ENCODE data around the gene MYL6B. TPM values are rescaled to one million over a fixed set of nuclear protein-coding genes. Genes with fewer than 3 reads are reported as not detected.

Gene MYL6B
- total RNA-seq, 3 donors from 2014 or later, result 30.3 to 34.5 (median 30.8) TPM

DNA sequence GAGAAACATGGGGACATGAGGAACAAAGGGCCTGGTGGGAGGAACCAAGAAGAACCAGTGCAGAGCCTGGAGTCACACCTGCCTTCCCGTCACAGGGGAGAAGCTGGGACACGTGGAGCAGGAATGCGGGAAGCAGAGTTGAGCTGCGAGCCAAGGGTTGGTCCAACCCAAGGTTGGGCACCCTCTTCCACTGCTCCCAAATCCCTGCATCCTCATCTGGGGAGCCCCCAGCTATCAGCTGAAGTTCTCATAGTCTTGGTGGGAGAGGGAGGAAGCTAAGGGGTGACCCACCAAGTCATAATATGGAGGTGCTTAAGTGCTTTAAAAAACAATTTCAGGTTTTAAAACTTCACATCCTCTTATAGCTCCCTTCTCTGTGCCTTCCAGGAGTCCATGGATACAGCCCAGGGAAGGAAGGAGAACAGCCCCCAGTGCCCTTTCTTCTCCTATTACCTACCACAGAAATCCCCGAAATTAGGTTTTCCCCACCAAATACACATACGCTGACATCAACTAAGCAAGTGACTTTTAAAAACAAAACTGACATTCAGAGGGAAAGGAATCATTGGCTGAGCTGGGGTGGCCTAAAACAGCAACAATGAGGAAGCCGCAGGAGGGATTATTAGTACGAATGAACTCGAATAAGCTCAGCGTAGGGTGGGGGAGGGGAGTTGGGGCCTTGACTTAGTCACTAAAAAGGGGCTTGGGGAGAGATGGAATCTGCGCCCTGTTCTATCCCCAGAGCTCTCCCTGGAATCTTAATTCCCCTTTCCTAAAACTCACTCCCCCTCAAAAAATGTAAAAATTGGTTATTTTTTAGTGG, 10.3 kb downstream of the MYL6B start:
- no peak for ATAC-seq

DNA sequence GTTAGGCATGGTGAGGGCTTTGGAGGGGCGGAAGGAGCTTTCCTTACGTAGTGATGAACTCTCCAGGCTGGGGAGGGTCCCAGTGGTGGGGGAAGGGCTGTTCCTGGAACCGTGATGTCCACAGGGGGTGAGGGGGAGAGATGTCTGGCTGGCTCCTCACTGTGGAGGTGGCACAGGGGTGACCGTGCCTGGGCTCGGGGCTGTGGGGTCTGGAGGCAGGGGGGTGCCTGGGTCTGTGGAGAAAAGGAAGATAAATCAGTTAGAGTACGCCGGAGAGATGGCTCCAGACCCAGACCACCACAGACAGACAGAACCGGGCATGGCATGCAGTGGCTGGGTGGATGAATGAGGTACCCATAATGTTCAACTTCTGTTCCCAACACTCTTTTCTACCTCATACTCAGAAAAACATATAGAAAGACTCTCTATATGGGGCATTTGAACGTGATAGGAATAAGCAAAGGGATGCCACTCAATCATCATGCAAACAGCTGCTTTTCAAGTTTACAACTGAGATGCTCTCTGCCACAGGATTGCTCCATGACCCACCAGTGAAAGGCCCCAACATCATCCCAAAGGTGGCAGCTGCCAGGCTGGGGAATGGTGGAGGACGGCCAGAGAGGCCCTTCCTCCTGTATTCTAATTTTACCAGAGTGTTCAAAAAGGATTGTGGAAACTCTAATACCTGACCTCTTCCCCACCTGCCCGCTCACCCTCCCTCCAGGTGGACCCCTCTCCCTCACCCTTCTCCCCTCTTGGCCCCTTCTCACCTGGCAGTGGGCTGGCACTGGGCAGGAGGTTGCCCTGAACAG, 11.4 kb downstream of the MYL6B start:
- Mint-ChIP-seq H3K36me3 (ENCODE audit: insufficient read depth) (peaks cover 46% of the 10 kb centered on the region), H3K9me3 (no peaks in the 10 kb centered on the region), H3K4me1 (ENCODE audit: low read depth) (peaks cover 28% of the 10 kb centered on the region), H3K27me3 (ENCODE audit: low read depth) (no peaks in the 10 kb centered on the region), H3K4me3 (no peak overlapping the region)
- DNase-seq, result no peak
- ATAC-seq, result no peak

More for the DNA sequence above, 10.3 kb downstream of the MYL6B start:
- no peak for DNase-seq
- Mint-ChIP-seq H3K4me3 (no peak overlapping the region), H3K27me3 (ENCODE audit: low read depth) (no peaks in the 10 kb centered on the region), H3K36me3 (ENCODE audit: insufficient read depth) (peaks cover 42% of the 10 kb centered on the region), H3K4me1 (ENCODE audit: low read depth) (peaks cover 28% of the 10 kb centered on the region), H3K9me3 (no peaks in the 10 kb centered on the region)

DNA sequence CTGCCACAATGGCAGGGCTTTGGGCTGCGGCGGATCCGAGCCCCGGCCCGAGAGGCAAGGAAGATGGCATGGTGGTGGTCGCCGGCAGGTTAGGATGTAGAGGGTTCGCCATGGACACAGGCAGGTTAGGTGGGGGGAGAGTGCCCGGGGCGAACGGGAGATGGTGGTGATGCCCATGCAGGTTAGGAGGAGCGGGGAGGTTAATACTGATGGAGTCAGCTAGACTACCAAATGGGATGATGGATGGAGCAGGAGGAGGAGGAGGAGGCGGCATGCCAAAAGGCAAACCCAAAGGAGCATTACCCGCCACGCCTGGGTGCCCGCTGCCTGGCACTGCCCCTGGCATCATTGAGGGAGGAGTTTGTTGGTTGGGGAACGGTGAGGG, 11.9 kb downstream of the MYL6B start:
- DNase-seq (no peak), ATAC-seq (no peak)
- no peaks in the 10 kb centered on the region for H3K27me3 Mint-ChIP-seq (ENCODE audit: low read depth)
- peaks cover 41% of the 10 kb centered on the region for H3K36me3 Mint-ChIP-seq (ENCODE audit: insufficient read depth)
- H3K9me3 Mint-ChIP-seq, result no peaks in the 10 kb centered on the region
- peaks cover 23% of the 10 kb centered on the region for H3K4me1 Mint-ChIP-seq (ENCODE audit: low read depth)
- no peak overlapping the region for H3K4me3 Mint-ChIP-seq

DNA sequence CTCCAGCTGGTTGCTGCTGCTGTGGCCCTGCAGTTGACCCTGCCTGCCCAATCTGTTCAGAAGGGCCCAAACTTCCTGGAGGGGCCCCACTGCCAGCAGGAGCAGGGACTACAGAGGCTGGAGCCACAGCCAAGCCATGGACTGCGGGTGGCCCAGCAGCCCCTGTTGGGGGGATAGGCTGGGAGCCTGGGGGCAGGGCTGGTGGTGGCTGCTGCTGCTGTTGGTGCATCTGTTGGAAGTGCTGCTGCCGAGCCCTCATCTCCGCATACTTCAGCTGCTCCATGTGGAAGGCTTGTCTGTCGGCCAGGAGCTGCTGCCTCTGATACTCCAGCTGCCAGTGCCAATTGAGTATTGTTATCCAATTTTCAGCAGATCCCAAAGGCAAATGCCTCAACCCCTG, 13.0 kb downstream of the MYL6B start:
- Mint-ChIP-seq H3K27me3 (ENCODE audit: low read depth) (no peaks in the 10 kb centered on the region), H3K4me3 (no peak overlapping the region), H3K36me3 (ENCODE audit: insufficient read depth) (peaks cover 42% of the 10 kb centered on the region), H3K9me3 (no peaks in the 10 kb centered on the region), H3K4me1 (ENCODE audit: low read depth) (peaks cover 14% of the 10 kb centered on the region)
- ATAC-seq, result no peak
- DNase-seq, result no peak

DNA sequence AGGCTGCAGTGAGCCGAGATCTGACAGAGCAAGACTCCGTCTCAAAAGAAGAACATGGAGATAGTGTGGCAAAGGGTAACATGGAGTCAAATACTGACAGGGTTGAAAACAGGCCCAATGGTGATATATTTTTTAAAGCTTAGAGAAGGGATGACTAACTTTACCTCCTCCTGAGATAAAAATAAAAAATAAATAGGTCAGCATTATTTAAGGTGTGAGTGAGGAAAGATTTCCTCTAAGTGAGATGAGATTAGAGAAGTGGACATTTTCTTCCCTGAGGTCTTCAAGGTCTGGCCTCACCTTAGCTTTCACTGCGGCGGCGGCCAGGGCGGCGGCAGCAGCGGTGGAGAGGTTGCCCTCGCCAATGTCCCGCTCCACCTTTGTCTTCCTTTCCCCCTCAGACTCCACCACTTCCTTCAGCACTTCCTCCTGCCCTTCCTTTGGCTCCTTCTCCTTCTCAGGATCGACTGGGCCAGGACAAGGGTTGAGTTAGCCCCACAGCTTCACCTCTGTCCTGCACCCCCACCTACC, 16.9 kb downstream of the MYL6B start:
- Mint-ChIP-seq H3K4me1 (ENCODE audit: low read depth) (no peaks in the 10 kb centered on the region), H3K36me3 (ENCODE audit: insufficient read depth) (peaks cover 31% of the 10 kb centered on the region)
- no peak for ATAC-seq

DNA sequence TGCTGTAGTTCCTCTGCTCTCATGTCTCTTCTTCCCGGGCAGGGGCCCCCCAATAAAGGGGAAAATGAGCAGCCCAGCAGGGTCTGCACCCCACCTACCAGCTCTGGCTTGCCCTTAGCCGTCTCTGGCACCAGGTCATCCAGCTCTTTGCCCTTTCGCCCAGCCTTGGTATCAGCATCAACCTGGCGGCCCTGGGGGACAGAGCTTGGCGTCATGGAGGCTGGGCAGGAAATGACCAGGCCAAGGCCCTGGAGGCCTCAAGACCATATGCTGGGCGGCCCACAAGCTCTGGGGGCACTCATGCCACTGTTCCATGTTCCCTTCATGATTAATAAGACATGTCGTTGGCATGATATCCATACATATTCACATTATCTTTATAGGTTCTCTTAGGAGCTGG, 20.5 kb downstream of the MYL6B start:
- Mint-ChIP-seq H3K4me3 (no peak overlapping the region), H3K36me3 (ENCODE audit: insufficient read depth) (peaks cover 37% of the 10 kb centered on the region), H3K9me3 (no peaks in the 10 kb centered on the region), H3K4me1 (ENCODE audit: low read depth) (no peaks in the 10 kb centered on the region), H3K27me3 (ENCODE audit: low read depth) (no peaks in the 10 kb centered on the region)
- DNase-seq (no peak), ATAC-seq (no peak)

More for the DNA sequence above, 16.9 kb downstream of the MYL6B start:
- Mint-ChIP-seq H3K27me3 (ENCODE audit: low read depth) (no peaks in the 10 kb centered on the region), H3K9me3 (no peaks in the 10 kb centered on the region), H3K4me3 (no peak overlapping the region)
- DNase-seq, result no peak

DNA sequence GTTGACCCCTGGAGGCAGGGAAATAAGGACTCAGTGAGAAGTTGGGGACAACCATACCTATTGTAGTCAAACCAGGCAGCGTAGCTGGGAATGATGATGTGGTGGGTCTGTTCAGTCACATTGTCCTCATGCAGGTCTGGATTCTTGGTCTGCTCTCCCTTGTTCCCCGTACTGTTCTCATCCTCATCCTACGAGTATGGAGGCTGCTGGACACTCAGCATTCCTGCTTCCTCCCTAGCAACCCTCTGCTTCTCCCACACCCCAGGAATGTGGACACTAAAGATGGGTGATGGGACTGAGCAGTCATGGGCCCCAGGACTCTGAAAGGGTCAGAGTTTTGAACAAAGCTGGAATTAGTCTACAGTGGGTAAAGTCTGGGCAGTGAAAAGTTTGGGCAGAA, 26.0 kb downstream of the MYL6B start:
- ATAC-seq (no peak), DNase-seq (no peak)
- no peaks in the 10 kb centered on the region for H3K27me3 Mint-ChIP-seq (ENCODE audit: low read depth)
- H3K4me3 Mint-ChIP-seq, result no peak overlapping the region
- no peaks in the 10 kb centered on the region for H3K4me1 Mint-ChIP-seq (ENCODE audit: low read depth)
- H3K9me3 Mint-ChIP-seq, result no peaks in the 10 kb centered on the region
- peaks cover 46% of the 10 kb centered on the region for H3K36me3 Mint-ChIP-seq (ENCODE audit: insufficient read depth)

DNA sequence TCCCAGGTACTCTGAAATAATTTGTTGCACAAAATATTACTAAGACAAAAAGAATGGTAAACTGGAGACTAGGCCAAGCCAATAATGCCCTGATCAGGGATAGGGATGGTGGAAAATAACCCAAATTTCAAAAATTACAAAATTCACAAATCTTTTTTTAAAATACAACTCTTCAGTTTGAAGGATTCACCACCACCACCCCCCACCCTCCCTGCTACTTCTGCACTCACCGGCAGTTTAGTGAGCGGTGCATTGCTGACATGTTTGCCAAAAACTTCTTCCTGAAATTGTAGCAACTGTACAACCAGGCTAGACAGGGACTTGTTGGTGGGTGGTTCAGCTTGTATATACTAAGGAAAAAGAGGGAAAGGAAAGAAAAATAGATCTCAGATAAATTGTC, 34.6 kb downstream of the MYL6B start:
- Mint-ChIP-seq H3K9me3 (no peaks in the 10 kb centered on the region), H3K4me1 (ENCODE audit: low read depth) (peaks cover 31% of the 10 kb centered on the region), H3K36me3 (ENCODE audit: insufficient read depth) (peaks cover 18% of the 10 kb centered on the region), H3K27me3 (ENCODE audit: low read depth) (peaks cover 2% of the 10 kb centered on the region), H3K4me3 (peak overlapping the region; percentile 89)
- DNase-seq (no peak), ATAC-seq (no peak)

DNA sequence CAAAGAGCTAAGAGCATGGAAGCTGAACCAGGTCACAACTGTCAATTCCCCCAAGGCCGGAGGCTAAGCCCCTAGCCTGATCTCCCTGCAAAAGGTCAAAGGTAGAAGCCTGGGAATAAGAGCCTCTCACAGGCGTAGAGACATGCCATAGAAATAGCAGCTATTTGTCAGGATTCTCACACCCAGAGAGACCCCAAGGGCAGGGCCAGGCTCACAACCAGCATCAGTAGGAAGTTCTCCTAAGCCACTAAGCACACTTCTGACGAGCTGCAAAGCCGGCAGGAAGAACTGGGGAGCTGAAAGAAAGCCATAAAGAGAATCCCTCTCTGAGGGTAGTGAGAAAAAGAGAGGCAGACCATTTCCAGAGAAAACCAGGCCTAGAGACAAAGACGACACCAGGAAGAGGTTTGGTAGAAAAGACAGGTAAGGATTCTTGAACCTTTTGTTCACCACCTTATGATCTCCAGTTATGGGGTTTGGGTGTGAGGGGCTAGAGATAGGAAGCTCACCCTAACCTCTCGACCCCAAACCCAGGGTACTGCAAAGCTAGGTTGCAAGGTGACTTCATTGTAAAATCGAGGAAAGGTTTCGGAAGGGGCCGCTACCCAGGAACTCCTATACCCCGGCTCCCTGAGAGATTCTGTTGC, 35.9 kb downstream of the MYL6B start:
- Mint-ChIP-seq H3K36me3 (ENCODE audit: insufficient read depth) (peaks cover 18% of the 10 kb centered on the region), H3K9me3 (no peaks in the 10 kb centered on the region), H3K27me3 (ENCODE audit: low read depth) (peaks cover 2% of the 10 kb centered on the region), H3K4me1 (ENCODE audit: low read depth) (peaks cover 38% of the 10 kb centered on the region), H3K4me3 (peak overlapping the region; percentile 89)
- no peak for ATAC-seq
- no peak for DNase-seq

DNA sequence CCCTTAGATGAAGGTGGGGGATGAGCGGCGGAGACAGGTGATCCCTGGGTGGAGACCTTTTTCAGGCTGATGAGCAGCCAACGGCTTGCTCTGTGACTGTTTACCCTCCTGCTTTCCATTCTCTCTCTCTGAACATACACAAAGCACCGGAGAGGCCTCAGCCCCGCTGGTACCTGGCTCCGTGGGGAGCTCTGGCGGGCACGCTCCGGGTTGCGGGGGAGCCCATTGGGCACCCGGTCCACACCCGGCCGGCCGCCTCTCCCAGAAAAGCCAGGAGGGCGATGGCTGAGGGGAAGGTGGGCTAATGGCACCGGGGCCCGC, 36.4 kb downstream of the MYL6B start:
- ATAC-seq, result peak; percentile 3 to 10
- Mint-ChIP-seq H3K27me3 (ENCODE audit: low read depth) (peaks cover 2% of the 10 kb centered on the region), H3K36me3 (ENCODE audit: insufficient read depth) (peaks cover 18% of the 10 kb centered on the region), H3K4me1 (ENCODE audit: low read depth) (peaks cover 41% of the 10 kb centered on the region), H3K4me3 (peak overlapping the region; percentile 89), H3K9me3 (no peaks in the 10 kb centered on the region)
- no peak for DNase-seq

DNA sequence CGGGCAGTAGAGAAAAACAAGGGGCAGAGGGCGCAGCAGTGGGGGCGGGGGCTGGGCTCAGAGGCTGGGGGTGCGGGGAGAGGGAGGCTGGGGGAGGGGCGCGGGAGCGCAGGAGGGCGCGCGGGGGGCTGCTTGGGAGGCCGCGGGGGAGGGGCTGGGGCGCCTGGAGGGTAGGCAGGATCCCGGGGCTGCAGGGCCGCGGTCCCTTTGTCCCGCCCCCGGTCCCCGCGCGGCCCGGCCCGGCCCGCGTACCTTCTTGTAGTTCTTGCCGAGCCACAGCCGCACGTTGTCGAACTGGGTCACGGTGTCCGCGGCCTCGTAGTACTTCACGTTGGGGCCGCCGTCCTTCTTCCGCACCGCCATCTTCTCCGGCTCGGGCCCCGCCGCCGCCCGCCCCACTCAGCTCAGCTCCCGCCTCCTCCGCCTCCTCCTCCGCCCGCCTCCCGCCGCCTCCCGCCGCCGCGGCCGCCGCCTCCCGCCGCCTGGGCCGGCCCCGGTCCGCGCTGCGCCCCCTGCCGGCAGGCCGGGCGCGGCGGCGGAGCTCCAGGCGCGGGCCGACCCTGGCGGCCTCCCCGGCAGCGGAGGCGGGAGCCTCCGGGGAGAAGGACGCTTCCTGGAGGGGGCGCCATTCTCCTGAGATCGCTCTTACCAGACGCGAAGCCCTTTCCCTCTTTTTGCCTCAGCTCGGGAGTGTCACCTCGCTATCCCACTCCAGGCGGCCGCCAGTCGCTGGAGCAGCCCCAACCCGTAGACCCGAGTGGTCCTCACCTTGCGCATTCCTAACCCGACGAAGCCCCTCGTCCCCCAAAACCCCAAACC, 36.9 kb downstream of the MYL6B start, which contains the start of gene SMARCC2:
Gene SMARCC2, minus strand, starts transcription at position 385 of the 819 bp plus-strand sequence. Its CDS starts 22 bp downstream, at position 363.
- peak within 1 kb of the TSS; percentile 97 for H3K4me3 Mint-ChIP-seq
- ATAC-seq (peak; percentile 89), DNase-seq (peak; percentile 80)
- H3K4me1 Mint-ChIP-seq (ENCODE audit: low read depth), result peaks cover 41% of the 10 kb centered on the region
- H3K9me3 Mint-ChIP-seq, result no peaks in the 10 kb centered on the region
- H3K36me3 Mint-ChIP-seq (ENCODE audit: insufficient read depth), result peaks cover 15% of the 10 kb centered on the region
- peaks cover 2% of the 10 kb centered on the region for H3K27me3 Mint-ChIP-seq (ENCODE audit: low read depth)

DNA sequence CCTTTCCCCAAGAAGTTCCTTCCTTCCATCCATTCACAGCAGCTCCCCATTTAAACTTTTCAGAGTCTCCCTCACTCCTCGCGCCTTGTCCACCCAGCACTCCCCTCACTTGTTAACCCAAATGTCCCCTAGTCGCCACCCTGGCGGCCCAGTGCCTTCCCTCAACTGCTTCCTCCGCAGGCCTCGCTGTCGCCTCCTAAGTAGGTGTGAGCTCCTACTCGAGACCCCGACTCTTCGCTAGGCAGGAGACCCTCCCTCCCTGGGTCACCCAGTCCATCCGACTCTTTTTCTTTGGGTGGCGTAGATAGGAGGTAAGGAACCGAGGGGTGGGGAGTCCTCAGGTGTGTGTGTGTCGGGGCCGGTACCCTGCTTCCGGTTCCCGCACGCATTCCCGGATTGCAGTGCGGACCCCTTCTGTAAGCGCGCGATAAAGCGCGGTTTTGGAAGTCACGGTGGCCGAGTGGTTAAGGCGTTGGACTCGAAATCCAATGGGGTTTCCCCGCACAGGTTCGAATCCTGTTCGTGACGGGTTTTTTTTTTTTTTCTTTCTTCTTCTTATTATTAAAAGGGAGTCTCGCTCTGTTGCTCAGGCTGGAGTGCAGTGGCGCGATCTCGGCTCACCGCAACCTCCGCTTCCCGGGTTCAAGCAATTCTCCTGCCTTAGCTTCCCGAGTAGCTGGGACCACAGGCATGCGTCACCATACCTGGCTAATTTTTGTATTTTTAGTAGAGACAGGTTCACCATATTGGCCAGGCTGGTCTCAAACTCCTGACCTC, 37.7 kb downstream of the MYL6B start:
- Mint-ChIP-seq H3K4me3 (peak overlapping the region; percentile 97), H3K4me1 (ENCODE audit: low read depth) (peaks cover 41% of the 10 kb centered on the region), H3K27me3 (ENCODE audit: low read depth) (peaks cover 2% of the 10 kb centered on the region), H3K36me3 (ENCODE audit: insufficient read depth) (peaks cover 8% of the 10 kb centered on the region), H3K9me3 (no peaks in the 10 kb centered on the region)
- ATAC-seq, result peak; percentile 31 to 54
- DNase-seq, result peak; percentile 77

DNA sequence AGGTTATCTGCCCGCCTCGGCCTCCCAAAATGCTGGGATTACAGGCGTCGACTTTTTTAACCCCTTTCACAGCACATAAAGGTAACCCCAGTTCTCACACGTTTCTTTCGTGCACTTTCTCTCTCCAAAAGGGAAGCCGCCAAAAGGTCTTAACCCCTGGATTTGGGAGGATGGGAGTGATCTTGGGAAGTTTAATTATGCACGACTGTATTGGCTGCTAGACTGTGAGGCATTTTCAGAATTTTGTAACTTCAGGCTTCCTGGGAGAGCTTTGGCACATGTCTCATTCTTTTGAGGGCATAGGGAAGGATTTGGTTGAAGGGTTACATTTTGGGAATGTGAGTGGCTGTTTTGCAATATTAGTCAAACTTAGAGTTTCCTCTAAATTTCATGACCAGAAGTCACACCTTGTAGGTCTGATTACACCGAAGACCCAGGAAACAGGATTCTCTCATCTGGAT, 38.3 kb downstream of the MYL6B start:
- Mint-ChIP-seq H3K36me3 (ENCODE audit: insufficient read depth) (peaks cover 7% of the 10 kb centered on the region), H3K4me1 (ENCODE audit: low read depth) (peaks cover 41% of the 10 kb centered on the region), H3K9me3 (no peaks in the 10 kb centered on the region), H3K27me3 (ENCODE audit: low read depth) (peaks cover 2% of the 10 kb centered on the region), H3K4me3 (peak overlapping the region; percentile 97)
- ATAC-seq (no peak), DNase-seq (no peak)

Measured in activated T-cell treated with anti-CD3 and anti-CD28 coated beads, Interleukin-2, amount 50 U/mL, for 4 hours (primary cell).